ENCODE data around the gene RDX.
"Not testable (repeated sequence)": the region's sequence is repeated elsewhere in the genome, so short reads cannot be mapped to it uniquely, and the experiment has no call there.

RDX gene

DNA sequence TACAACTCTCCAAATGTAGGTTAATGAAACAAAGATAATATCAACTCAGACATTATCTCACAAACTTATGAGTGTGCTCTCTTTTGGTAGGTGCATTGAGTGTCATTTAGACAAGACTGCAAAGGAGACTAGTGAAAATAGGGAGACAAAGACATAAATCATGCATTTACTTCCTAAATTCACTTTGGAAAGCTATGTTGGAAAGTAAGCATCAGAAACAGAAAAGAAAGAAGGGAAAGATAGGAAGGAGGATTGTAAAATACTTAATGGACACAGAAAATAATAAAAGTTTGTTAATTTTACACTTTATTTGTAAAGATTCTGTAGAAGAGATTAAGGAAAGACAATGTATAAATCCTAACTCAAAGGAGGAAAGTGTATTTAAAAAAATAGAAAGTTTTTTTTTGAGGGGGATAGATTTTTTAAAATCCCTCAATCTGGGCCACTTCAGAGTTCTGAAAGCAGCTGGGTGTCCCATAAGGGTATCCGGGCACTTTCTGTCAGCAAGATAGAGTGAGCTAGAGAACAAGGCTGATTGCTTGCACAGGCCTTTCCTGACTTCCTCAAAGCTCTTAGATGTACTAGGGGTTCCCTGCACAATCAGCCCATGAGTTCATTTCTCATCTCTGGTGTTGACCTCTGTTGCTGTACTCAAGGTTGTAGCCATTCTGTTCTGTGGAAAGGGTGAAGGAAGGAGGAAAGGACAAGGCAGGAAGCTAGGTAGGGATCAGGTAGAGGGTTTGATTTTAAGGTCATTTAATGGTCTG lies 22.4 kb upstream of the RDX start:
- TF ChIP-seq, protein P1, sequence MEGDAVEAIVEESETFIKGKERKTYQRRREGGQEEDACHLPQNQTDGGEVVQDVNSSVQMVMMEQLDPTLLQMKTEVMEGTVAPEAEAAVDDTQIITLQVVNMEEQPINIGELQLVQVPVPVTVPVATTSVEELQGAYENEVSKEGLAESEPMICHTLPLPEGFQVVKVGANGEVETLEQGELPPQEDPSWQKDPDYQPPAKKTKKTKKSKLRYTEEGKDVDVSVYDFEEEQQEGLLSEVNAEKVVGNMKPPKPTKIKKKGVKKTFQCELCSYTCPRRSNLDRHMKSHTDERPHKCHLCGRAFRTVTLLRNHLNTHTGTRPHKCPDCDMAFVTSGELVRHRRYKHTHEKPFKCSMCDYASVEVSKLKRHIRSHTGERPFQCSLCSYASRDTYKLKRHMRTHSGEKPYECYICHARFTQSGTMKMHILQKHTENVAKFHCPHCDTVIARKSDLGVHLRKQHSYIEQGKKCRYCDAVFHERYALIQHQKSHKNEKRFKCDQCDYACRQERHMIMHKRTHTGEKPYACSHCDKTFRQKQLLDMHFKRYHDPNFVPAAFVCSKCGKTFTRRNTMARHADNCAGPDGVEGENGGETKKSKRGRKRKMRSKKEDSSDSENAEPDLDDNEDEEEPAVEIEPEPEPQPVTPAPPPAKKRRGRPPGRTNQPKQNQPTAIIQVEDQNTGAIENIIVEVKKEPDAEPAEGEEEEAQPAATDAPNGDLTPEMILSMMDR (IDR thresholded peaks at IDR 0.05; ENCODE audit: low read depth, low read length) = no peak
- DNase-seq (ENCODE audit: extremely low read depth, low read depth) = no peak

DNA sequence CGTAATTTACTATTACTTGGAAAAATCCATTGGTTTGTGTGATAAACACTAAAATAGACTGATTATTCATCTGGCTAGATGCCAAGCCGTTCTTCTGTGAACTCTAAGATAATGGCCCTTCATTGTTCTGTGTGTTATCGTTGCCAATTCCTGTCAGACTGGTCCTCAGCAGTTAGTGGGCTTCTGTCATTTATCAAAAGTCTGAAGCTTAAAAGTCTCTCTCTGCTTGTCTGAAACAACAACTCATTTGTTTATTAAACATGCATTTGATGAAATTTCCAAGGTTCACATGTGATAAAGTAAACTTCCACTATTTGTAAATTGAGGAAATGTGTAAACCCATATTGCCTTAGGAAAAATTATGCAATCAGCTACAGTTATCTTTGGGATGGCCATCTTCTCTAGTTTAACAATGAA lies 21.1 kb upstream of the RDX start:
- no peak for DNase-seq (ENCODE audit: extremely low read depth, low read depth)
- TF ChIP-seq, protein P1 (IDR thresholded peaks at IDR 0.05; ENCODE audit: low read depth, low read length) = no peak

DNA sequence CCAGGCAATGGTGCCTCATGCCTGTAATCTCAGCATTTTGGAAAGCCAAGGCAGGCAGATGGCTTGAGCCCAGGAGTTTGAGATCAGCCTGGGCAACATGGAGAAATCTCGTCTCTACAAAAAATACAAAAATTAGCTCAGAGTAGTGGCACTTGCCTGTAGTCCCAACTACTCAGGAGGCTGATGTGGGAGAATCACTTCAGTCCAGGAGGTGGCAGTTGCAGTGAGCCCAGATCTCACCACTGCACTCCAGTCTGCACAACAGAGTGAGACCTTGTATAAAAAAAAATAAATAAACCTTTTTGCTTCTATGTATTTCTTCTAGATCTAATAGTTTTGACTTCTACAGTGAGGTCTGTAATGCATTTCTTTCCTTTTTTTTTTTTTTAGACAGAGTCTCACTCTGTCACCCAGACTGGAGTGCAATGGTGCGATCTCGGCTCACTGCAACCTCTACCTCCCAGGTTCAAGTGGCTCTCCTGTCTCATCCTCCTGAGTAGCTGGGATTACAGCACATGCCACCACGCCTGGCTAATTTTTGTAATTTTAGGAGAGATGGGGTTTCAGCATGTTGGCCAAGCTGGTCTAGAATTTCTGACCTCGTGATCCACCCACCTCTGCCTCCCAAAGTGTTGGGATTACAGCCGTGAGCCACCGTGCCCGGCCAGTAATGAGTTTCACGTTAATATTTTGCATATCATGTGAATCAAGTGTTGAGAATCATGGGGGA lies 18.1 kb upstream of the RDX start:
- no peak for DNase-seq (ENCODE audit: extremely low read depth, low read depth)
- TF ChIP-seq, protein P1 (IDR thresholded peaks at IDR 0.05; ENCODE audit: low read depth, low read length) = no peak

DNA sequence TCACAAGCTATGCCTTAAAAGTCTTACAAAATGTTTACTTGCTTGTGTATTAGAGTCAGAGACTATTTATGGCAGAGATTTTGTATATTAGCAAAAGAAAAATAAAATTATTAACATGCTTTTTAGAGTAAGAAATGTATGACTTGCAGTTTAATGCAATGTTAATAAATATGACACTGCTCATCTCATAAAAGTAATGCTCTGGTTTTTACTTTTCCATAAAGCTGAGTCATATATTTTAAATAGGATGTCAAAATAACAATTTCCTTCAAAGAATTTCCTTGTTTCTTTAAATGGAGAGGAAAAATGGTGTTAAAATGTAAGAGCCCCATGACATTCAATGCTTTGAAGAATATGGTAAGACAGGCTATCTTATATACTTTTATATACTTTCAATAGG lies 16.3 kb upstream of the RDX start:
- TF ChIP-seq, protein P1 (IDR thresholded peaks at IDR 0.05; ENCODE audit: low read depth, low read length) = no peak
- no peak for DNase-seq (ENCODE audit: extremely low read depth, low read depth)

DNA sequence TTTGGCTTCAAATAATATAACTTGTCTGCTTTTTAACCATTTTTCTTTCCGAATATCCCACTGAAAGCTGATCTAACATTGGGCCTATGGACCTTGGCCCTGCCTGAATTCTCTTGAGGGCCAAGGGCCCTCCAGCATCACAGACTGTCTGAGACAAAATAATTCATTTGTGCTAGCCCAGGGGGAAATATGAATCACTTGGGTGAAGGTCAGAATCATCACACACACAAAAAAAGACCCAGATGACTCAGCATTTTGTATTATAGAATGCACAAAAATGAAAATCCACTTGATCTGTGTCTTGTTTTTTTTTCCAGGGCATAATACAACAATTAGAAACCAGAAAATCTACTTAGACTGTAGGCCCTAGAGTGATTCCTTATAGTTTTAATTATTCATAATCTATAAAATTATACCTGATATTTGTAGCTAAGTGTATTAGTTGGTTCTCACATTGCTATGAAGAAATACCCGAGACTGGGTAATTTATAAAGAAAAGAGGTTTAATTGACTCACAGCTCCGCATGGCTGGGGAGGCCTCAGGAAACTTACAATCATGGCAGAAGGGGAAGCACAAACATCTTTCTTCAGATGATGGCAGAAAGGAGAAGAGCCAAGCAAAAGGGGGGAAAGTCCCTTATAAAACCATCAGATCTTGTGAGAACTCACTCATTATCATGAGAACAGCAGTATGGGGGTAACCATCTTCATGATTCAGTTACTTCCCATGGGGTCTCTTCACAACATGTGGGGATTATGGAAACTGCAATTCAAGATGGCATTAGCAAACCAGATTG lies 15.6 kb upstream of the RDX start:
- no peak for DNase-seq (ENCODE audit: extremely low read depth, low read depth)
- TF ChIP-seq, protein P1 (IDR thresholded peaks at IDR 0.05; ENCODE audit: low read depth, low read length) = no peak

DNA sequence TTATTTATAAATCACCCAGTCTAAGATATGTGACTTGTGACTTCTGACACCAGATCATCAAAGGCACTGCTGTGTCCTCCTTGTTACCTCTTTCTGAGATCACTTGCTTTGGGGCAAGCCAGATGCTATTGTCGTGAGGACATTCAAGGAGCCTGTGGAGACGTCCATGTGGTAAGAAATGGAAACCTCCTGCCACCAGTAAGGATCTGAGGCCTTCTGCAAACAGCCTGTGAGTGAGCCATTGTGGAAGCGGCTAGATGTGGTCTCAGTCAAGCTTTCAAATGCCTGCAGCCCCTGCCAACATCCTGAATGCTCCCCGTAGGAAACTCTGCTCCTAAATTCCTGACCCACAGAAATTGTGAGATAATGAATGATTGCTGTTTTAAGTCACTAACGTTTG lies 11.7 kb upstream of the RDX start:
- TF ChIP-seq, protein P1 (IDR thresholded peaks at IDR 0.05; ENCODE audit: low read depth, low read length) = no peak

DNA sequence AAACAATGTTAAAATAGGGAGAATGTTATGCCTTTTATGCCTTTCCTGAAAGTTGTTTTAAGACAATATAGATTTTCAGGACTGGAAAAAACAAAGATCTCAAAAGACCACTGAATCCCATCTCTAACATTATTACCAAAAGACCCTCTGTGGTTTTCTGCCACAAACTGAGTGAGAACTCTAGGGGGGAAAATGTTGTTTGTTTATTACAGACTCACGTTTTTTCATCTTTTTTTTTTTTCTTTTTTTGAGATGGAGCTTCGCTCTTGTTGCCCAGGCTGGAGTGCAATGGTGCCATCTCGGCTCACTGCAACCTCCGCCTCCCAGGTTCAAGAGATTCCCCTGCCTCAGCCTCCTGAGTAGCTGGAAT lies 9.6 kb upstream of the RDX start:
- not testable (repeated sequence) for DNase-seq (ENCODE audit: extremely low read depth, low read depth)

More for the DNA sequence above, 11.7 kb upstream of the RDX start:
- DNase-seq (ENCODE audit: extremely low read depth, low read depth) = no peak
